ENCODE results near the gene CYP46A1.

CYP46A1 gene

DNA sequence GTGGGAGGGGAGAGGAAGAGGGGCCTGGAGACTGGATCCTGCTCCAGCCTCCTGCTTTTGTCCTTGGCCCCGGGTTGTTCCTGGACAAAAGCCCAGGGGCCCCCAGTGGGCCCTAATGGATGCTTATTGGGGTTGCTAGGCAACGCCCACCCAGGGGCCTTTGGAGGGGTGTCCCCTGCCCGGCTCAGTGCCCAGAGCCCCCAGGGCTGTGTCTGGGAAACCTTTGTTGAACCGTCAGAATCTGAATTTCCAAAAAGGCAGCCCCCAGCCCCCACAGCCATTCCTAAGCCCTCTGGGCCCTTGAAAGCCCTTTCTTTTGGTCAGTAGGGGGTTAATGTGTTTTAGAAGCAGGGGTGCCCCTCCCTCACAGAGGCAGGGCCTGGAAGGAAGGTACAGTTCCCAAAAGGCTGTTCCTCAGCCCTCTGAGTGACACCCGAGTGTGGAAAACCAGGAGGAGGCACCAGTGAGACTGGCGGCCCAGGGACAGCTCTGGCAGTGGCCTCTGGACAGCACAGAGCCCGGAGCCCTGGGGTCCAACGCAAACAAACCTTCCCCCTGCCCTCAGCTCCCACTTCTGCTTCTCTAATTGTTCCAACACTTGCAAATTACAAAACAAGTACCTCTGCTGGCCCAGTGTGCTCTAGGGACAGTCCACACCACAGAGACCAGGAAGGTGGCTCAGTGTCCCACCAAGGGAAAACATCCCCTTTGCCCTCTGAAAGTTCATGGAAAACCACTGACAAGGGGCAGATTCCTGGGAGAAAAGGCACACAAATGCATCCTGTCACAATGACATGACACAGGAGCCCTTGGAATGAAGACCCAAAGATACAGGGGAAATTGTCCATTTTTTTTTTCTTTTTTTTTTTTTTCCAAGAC lies 19.8 kb upstream of the CYP46A1 start:
- no peak overlapping the region for H3K4me3 ChIP-seq (ENCODE audit: low read length)
- no peak for TF ChIP-seq ZNF274 (IDR thresholded peaks at IDR 0.05; ENCODE audit: low read depth, low read length)

DNA sequence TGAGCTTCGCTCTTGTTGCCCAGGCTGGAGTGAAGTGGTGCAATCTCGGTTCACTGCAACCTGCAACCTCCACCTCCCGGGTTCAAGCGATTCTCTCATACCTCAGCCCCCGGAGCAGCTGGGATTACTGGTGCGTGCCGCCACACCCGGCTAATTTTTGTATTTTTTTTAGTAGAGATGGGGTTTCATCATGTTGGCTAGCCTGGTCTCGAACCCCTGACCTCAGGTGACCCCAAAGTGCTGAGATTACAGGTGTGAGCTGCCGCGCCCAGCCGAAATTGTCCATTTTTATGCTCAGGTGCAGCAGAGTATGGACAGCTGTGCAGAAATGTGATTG lies 19.2 kb upstream of the CYP46A1 start:
- H3K4me3 ChIP-seq (ENCODE audit: low read length): no peak overlapping the region
- no peak for TF ChIP-seq ZNF274 (IDR thresholded peaks at IDR 0.05; ENCODE audit: low read depth, low read length)

DNA sequence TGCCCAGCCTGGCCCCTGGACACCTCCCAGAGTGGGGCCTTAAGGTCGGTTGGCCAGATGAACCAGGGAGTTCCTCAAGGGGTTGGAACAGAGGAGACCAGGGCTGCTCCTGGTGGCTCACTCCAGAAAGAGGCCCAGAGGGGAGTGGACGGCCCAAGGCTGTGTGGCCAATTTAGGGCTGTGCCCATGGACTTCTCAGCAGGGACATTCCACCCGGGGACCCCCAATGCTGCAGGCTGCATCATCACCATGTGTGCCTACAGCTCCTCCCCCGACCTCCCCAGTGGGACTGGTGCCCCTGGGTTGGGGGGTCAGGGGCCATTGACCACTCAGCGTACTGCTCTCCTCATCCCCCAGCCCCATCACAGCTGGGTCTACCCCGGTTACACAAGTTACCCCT lies 17.6 kb upstream of the CYP46A1 start:
- H3K4me3 ChIP-seq (ENCODE audit: low read length): no peak overlapping the region
- no peak for TF ChIP-seq ZNF274 (IDR thresholded peaks at IDR 0.05; ENCODE audit: low read depth, low read length)

DNA sequence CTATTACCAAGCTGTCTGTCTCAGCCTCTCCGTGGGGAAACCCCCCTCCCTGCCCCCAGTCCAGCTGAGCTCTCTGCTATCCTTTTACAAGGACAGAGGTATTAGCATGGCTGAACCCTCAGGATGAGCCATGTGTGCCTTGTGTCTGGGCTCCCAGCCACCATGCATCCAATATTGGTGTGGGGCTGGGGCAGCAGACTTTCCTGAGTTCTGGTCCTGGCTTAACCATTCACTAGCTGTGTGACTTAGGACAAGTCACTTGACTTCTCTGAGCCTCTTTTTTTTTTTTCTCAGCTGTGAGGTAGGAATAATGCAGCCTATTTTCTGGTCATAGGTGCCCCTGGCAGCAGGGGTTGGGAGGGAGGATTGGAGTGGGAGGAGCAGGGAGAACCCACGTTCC lies 17.1 kb upstream of the CYP46A1 start:
- no peak overlapping the region for H3K4me3 ChIP-seq (ENCODE audit: low read length)
- no peak for TF ChIP-seq ZNF274 (IDR thresholded peaks at IDR 0.05; ENCODE audit: low read depth, low read length)

DNA sequence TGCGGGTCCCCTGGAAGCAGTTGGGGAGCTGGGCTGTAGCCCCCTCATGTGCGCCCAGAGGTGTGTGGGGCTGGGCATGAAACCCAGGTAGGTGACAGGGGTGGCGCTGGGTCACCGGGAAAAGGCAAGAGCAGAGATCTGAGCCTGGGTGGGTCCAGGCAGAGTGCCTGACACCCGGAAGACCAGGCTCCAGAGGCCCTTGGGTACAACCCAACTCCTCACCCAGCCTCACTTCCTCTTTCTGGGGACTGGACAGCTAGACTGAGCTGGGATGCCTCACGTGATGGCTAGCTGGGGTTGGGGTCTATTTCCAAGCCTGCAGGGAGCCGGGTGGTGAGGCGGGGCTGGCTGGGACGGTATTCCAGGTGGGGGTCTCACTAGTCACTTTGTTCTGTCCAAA lies 16.3 kb upstream of the CYP46A1 start:
- TF ChIP-seq ZNF274 (IDR thresholded peaks at IDR 0.05; ENCODE audit: low read depth, low read length): no peak
- H3K4me3 ChIP-seq (ENCODE audit: low read length): no peak overlapping the region

DNA sequence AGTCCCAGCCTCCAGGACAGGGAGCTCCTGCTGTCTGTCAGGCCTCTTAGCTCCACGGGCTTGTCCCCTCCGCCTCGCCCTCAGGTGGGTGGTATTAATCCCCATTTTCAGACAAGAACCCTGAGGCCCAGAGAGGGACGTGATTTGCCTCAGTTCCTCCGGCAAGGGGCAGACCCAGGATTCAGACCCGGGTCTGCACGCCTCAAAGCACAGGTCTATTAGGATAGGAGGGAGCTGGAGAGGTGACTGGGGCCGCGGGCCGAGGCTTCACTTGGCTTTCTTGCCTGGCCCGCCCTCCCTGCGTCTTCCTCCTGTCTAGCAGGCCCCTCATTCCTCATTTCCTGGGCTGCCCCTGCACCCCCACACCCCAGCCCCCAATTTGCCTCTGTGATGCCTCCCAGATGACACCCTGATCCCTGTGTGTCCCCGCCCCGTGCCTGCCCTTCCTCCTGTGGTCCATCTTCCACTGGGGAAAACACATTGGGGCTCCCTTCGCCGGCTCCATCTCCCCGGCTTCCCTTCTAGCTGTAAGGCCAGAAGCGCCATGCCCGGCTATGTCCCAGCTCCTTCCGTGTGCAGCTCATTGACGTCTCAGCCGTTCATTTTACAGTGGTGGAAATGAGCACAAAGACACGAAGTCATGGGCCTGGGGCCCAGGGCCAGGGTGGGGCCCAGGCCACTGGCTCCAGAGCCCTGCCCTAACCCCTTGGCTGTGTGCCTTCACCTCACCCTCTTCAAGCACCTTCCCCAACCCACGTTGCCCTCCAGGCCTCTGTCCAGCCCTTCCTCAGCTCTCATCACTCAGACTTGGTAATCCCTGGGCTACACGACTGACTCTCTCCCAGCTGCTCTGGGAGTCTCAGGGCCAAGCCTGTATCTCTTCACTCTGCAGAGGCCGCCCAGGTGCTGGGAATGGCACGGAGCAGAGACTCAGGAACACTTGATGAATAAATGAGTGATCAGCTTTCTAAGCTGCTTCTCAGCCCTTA lies 15.5 kb upstream of the CYP46A1 start:
- TF ChIP-seq ZNF274 (IDR thresholded peaks at IDR 0.05; ENCODE audit: low read depth, low read length): no peak
- no peak overlapping the region for H3K4me3 ChIP-seq (ENCODE audit: low read length)

DNA sequence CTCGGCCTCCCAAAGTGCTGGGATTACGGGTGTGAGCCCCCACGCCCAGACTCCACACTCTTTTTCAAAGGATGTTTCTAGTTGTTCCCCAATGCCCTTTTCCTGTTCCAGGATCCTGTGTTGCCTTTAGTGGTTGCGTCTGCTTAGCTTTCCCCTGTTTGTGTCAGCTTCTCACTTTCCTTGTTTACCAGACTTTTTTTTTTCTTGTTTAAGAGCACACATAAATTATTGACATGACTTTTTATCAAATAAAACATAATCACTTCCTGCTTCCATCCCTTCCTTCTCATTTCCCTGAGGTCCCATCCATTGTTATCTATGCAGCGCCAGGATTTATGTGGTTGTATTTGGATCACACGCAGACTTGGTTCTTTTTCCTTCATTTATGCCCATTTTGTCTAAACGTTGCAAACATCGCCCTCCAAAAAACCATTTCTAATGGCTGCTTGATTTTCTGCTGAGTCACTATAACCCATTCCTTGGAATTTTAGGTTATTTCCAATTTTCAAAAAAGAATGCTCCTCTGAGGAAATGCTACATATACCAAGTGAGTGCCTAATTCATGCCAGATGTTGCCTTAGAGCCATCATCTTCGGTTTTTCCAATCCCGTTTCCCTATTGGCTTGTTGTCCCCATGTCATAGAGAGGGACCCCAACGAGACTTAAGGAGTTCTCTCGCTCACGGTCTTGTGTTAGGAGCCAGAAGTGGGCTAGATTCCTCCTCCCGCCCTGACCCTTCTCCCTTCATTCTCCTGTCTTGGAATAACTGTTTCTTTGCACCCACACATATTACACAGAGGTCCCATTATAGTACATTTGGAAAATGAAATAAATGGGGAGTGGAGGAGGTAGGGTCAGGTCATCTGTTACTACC lies 13.5 kb upstream of the CYP46A1 start:
- H3K4me3 ChIP-seq (ENCODE audit: low read length): no peak overlapping the region
- no peak for TF ChIP-seq ZNF274 (IDR thresholded peaks at IDR 0.05; ENCODE audit: low read depth, low read length)

DNA sequence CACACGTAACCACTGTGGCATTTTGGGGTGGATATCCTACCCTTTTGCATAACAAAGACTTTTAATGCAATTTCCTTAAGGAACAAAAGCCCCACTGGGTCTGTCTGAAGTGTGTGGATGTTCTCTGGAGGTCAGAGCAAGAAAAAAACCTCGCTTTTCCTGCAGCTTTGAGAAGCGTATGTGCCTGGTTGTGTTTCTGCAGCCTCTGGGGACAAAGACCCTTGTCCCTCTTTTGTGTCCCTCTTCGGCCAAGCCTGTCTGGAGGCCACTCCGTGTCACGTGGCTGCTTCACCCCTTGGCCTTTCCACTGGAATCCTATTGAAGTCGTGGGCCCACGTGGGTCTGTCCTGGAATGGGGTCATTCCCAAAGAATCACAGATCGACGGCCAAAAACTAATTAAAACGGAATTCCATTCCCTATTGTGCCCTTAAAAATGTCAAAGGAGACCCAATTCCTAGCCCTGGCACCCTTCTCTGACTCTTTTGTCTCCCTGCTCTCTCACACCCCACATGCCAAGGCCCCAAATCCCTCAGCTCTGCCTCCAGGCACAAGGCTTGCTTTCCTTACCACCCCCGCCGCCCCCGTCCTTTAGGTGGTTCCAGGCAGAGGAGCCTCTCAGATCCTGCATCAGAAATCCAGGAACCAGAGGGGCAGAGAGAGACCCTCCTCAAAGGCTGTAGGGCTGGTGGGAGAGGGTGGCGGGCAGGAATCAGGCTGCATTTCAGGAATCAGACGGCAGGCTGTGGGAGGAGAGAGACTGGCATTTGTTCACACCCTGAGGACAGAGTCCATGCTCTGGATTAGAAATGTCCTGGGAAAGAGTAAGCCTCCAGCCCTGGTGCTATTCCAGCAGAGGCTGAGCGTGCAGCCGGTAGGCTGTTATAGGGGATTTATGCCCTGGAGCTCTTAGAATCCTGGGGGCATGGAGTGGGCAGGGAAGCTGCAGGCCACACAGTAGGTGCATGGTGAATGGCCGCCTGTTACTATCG lies 12.6 kb upstream of the CYP46A1 start:
- no peak overlapping the region for H3K4me3 ChIP-seq (ENCODE audit: low read length)
- TF ChIP-seq ZNF274 (IDR thresholded peaks at IDR 0.05; ENCODE audit: low read depth, low read length): no peak

DNA sequence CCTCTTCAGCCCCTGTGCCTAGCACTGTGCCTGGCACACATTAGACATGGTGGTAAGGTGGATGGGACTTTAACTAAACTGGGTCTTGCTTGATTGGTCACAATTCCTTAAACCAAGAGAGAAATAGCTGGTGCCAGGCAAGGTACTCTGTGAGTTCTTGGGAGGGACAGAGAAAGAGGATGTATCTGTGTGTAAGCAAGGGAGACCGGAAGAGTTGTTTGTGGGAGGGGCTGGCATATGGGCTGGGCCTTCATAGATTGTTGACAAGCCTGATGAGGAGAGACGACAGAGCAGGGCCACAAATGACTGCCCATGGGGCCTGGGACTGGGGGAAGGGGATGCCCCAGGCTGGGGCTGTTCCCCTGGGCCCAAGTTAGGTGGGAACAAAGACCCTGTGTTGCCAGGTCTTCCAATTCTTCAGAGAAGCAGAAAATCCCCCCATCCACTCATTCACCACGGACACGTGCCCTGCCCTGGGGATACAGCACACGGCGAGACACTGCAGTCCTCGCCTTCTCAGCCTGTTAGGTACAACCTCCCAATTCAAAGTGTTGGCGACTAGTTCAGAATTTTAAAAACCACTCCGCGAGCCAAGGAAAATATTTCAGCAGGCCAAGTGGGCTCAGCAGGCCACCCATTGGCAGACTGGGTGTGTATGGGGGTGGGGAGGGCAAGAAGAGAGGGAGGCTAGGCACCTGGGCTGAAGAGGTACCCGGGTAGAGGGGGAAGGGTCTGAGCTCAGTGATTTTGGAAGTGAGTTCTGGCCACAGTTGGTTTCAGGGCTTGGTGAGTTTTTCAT lies 11.4 kb upstream of the CYP46A1 start:
- no peak overlapping the region for H3K4me3 ChIP-seq (ENCODE audit: low read length)
- TF ChIP-seq ZNF274 (IDR thresholded peaks at IDR 0.05; ENCODE audit: low read depth, low read length): no peak

DNA sequence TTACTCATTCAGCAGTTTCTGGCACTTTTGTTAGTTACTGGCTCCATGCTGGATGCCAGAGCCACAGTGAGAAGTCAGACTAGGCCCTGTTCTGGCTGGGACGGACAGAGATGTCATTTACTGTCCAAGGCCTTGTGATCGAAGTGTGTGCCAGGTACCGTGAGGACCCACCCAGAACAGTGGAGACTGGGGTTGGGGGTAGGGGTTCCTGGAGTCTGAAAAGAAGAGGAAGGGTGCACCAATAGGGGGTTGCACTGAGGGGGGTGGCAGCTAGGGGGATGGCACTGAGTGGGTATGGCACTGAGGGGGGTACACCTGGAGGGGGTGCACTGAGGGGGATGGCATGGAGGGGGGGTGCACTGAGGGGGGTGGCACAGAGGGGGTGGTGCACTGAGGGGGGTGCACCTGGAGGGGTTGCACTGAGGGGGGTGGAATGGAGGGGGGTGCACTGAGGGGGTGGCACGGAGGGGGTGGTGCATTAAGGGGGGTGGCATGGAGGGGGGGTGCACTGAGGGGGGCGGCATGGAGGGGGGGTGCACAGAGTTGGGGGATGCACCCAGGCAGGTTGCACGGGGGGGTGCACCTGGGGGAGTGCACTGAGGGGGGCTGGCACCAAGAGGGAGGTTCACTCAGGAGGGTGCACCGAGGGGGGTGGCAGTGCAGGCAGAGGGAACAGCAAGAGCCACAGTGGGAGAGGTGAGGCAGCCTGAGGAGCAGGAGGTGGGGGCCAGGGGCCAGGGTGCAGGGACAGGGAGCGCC lies 10.6 kb upstream of the CYP46A1 start:
- no peak for TF ChIP-seq ZNF274 (IDR thresholded peaks at IDR 0.05; ENCODE audit: low read depth, low read length)
- H3K4me3 ChIP-seq (ENCODE audit: low read length): no peak overlapping the region

DNA sequence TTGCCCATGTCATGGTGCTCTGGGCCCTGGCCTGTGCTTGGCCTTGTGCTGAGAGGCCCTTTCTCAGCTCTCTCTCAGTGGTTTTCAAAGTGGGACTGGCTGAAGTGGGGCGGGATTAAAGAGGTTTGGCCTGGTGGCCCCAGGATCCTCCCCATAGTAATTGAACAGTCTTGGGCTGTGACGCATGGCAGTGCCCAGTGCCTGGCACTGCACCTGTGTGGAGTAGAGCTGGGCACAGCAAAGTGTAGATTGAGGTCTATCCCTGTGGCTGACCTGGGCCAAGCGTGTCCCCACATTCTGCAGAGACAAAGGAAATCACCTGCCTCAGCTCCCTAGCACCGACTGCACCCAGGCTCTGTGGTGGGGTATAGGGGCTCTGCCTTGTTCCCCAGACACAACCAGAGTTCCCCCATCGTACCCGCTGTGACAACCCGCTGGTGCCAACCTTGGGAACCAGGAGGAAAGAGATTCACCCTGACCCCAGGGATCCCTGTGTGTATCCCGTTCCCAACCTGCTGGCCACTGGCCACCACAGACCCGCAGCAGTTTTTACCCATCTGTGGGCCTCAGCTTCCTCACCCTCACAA lies 9.9 kb upstream of the CYP46A1 start:
- TF ChIP-seq ZNF274 (IDR thresholded peaks at IDR 0.05; ENCODE audit: low read depth, low read length): no peak
- H3K4me3 ChIP-seq (ENCODE audit: low read length): no peak overlapping the region

Measured in GM08714 (cell line).